Astrocyte (in vitro differentiated cells and primary cell): Measurements from ENCODE around the gene CALB2. TPM values are rescaled to one million over a fixed set of nuclear protein-coding genes. Genes with fewer than 3 reads are reported as not detected.

ENCODE experiments used
- DNase-seq: peaks from one replicate; pipeline ENCODE4 v3.0.0-alpha.2; 2010; ENCODE audit warnings: low read depth
- FAIRE-seq: peaks from 2 replicates; lab custom pipeline; 2011; peaks lifted over from hg19 to GRCh38; lab: Jason Lieb, UNC
- H2AFZ ChIP-seq: 2 replicates; pipeline ENCODE4 v1.6.0; 2012; ENCODE audit warnings: low read depth, low read length, inconsistent platforms
- H3K27ac ChIP-seq: 2 replicates; pipeline ENCODE4 v1.5.1; 2011; ENCODE audit warnings: low read depth, low read length, inconsistent platforms
- H3K27me3 ChIP-seq: 2 replicates; pipeline ENCODE4 v1.6.0; 2011; ENCODE audit warnings: low read length, inconsistent platforms; ENCODE audit not compliant: insufficient read depth
- H3K36me3 ChIP-seq: 2 replicates; pipeline ENCODE4 v1.5.1; 2011; ENCODE audit warnings: low read length, inconsistent platforms; ENCODE audit not compliant: insufficient read depth
- H3K4me1 ChIP-seq: 2 replicates; pipeline ENCODE4 v1.5.1; 2011; ENCODE audit warnings: low read length, inconsistent platforms; ENCODE audit not compliant: insufficient read depth
- H3K4me2 ChIP-seq: 2 replicates; pipeline ENCODE4 v1.6.0; 2012; ENCODE audit warnings: low read length, inconsistent platforms
- H3K4me3 ChIP-seq: 2 replicates; pipeline ENCODE4 v1.5.1; 2011; ENCODE audit warnings: low read depth, mild to moderate bottlenecking, low read length, inconsistent platforms; ENCODE audit not compliant: insufficient read depth
- H3K79me2 ChIP-seq: 2 replicates; pipeline ENCODE4 v1.6.0; 2012; ENCODE audit warnings: mild to moderate bottlenecking, low read length, inconsistent platforms; ENCODE audit not compliant: insufficient read depth
- H3K9ac ChIP-seq: 2 replicates; pipeline ENCODE4 v1.6.0; 2012; ENCODE audit warnings: mild to moderate bottlenecking, low read length, inconsistent platforms
- H3K9me3 ChIP-seq: 2 replicates; pipeline ENCODE4 v1.5.1; 2012; ENCODE audit warnings: low read depth, mild to moderate bottlenecking, low read length, inconsistent platforms; ENCODE audit not compliant: insufficient read depth
- H4K20me1 ChIP-seq: 2 replicates; pipeline ENCODE4 v1.6.0; 2012; ENCODE audit warnings: low read length, inconsistent platforms; ENCODE audit not compliant: insufficient read depth
- H3K27ac Mint-ChIP-seq: one replicate; pipeline ENCODE4 v1.8.0; 2021; ENCODE audit warnings: mild to moderate bottlenecking, mixed read lengths; ENCODE audit not compliant: unreplicated experiment
- H3K27me3 Mint-ChIP-seq: one replicate; pipeline ENCODE4 v1.8.0; 2021; ENCODE audit warnings: low read depth, mixed read lengths; ENCODE audit not compliant: unreplicated experiment
- H3K36me3 Mint-ChIP-seq: one replicate; pipeline ENCODE4 v1.8.0; 2021; ENCODE audit warnings: low read depth, mixed read lengths; ENCODE audit not compliant: unreplicated experiment
- H3K4me1 Mint-ChIP-seq: one replicate; pipeline ENCODE4 v1.8.0; 2021; ENCODE audit warnings: low read depth, mixed read lengths; ENCODE audit not compliant: unreplicated experiment
- H3K4me3 Mint-ChIP-seq: one replicate; pipeline ENCODE4 v1.8.0; 2021; ENCODE audit warnings: mild to moderate bottlenecking, moderate library complexity, mixed read lengths; ENCODE audit not compliant: unreplicated experiment
- H3K9me3 Mint-ChIP-seq: one replicate; pipeline ENCODE4 v1.8.0; 2021; ENCODE audit warnings: mild to moderate bottlenecking, mixed read lengths; ENCODE audit not compliant: unreplicated experiment
- CTCF ChIP-seq: IDR thresholded peaks from 2 replicates; pipeline ENCODE4 v1.5.1; 2011; ENCODE audit warnings: low read depth, mild to moderate bottlenecking, inconsistent platforms, low read length, moderate library complexity; ENCODE audit not compliant: insufficient read depth
- EZH2 ChIP-seq: IDR thresholded peaks from 2 replicates; pipeline ENCODE4 v1.6.1; 2012; ENCODE audit warnings: mild to moderate bottlenecking, low read length, inconsistent platforms; ENCODE audit not compliant: insufficient read depth
- total RNA-seq: library from RNA; stranded (reverse); gene quantifications from 2 replicates; pipeline ENCODE4 v1.2.1, GENCODE V29; 2021

CALB2 gene
- total RNA-seq, 1 donor from 2014 or later = 4.2 TPM

- Mint-ChIP-seq H3K4me3 (no peak overlapping the region), H3K36me3 (no peaks in the 10 kb centered on the region), H3K4me1 (no peaks in the 10 kb centered on the region), H3K27me3 (peaks cover 47% of the 10 kb centered on the region), H3K9me3 (peaks cover 4% of the 10 kb centered on the region), H3K27ac (no peak overlapping the region)
- no peaks in the 10 kb centered on the region for H3K9me3 ChIP-seq
- H3K27me3 ChIP-seq = peaks cover 3% of the 10 kb centered on the region
- H2AFZ ChIP-seq = no peak overlapping the region
- FAIRE-seq (no peak), DNase-seq (no peak)
- no peaks in the 10 kb centered on the region for H3K79me2 ChIP-seq
- H3K4me2 ChIP-seq = no peak overlapping the region
- H3K9ac ChIP-seq = no peak overlapping the region
- TF ChIP-seq CTCF = no peak
- no peak for TF ChIP-seq EZH2
- H3K4me1 ChIP-seq = no peaks in the 10 kb centered on the region
- H3K4me3 ChIP-seq = no peak overlapping the region
- H4K20me1 ChIP-seq = no peaks in the 10 kb centered on the region
- no peak overlapping the region for H3K27ac ChIP-seq
- H3K36me3 ChIP-seq = no peaks in the 10 kb centered on the region
These were observed 69.9 kb downstream of the CALB2 start for GRCh38 chr16:71428385-71428784.

- Histone ChIP-seq H3K9me3 (no peaks in the 10 kb centered on the region), H3K4me2 (no peak overlapping the region), H3K4me3 (no peak overlapping the region), H3K27ac (no peak overlapping the region), H3K79me2 (no peaks in the 10 kb centered on the region), H3K4me1 (no peaks in the 10 kb centered on the region), H2AFZ (no peak overlapping the region), H3K9ac (no peak overlapping the region), H4K20me1 (no peaks in the 10 kb centered on the region), H3K27me3 (peaks cover 3% of the 10 kb centered on the region), H3K36me3 (no peaks in the 10 kb centered on the region)
- Mint-ChIP-seq H3K36me3 (no peaks in the 10 kb centered on the region), H3K9me3 (peaks cover 4% of the 10 kb centered on the region), H3K27me3 (peaks cover 46% of the 10 kb centered on the region), H3K27ac (no peak overlapping the region), H3K4me3 (no peak overlapping the region), H3K4me1 (no peaks in the 10 kb centered on the region)
- no peak for FAIRE-seq
- TF ChIP-seq EZH2 = no peak
- no peak for TF ChIP-seq CTCF
- DNase-seq = no peak
These were observed 70.4 kb downstream of the CALB2 start for GRCh38 chr16:71428883-71429282.

GRCh38 chr16:71429581-71429980, 71.1 kb downstream of the CALB2 start:
- H3K27ac Mint-ChIP-seq = no peak overlapping the region
- H3K4me2 ChIP-seq = no peak overlapping the region
- no peak overlapping the region for H3K9ac ChIP-seq
- H3K27me3 ChIP-seq = no peaks in the 10 kb centered on the region
- H3K36me3 Mint-ChIP-seq = no peaks in the 10 kb centered on the region
- H3K27me3 Mint-ChIP-seq = peaks cover 42% of the 10 kb centered on the region
- H3K27ac ChIP-seq = no peak overlapping the region
- no peak for FAIRE-seq
- no peak for DNase-seq
- no peaks in the 10 kb centered on the region for H3K36me3 ChIP-seq
- no peak overlapping the region for H2AFZ ChIP-seq
- H3K79me2 ChIP-seq = no peaks in the 10 kb centered on the region
- H3K4me1 Mint-ChIP-seq = no peaks in the 10 kb centered on the region
- H3K4me3 ChIP-seq = no peak overlapping the region
- H3K4me3 Mint-ChIP-seq = no peak overlapping the region
- no peaks in the 10 kb centered on the region for H4K20me1 ChIP-seq
- TF ChIP-seq EZH2 (no peak), CTCF (no peak)
- H3K9me3 Mint-ChIP-seq = peaks cover 3% of the 10 kb centered on the region
- no peaks in the 10 kb centered on the region for H3K4me1 ChIP-seq
- H3K9me3 ChIP-seq = no peaks in the 10 kb centered on the region
